CD4-positive, CD25-positive, alpha-beta regulatory T cell (primary cell): ENCODE data around the gene IGDCC3. TPM values are rescaled to one million over a fixed set of nuclear protein-coding genes. Genes with fewer than 3 reads are reported as not detected.

ENCODE experiments used
- ATAC-seq, 2 donors: fragments of 150-1000 bp; cut with Tn5 transposase; one replicate each; pipeline ENCODE4 v1.10.0; 2021; ENCODE audit warnings: low read depth in 2 of 2, moderate number of reproducible peaks in 2 of 2, moderate library complexity in 1 of 2
- DNase-seq, 3 donors: peaks; one replicate each; pipeline versions ENCODE4 v3.0.0 to v3.0.0-alpha.2; 2012 to 2022; ENCODE audit warnings: mixed read lengths in 1 of 3
- H3K27ac ChIP-seq: one replicate; pipeline ENCODE4 v1.7.0; 2013; ENCODE audit warnings: mild to moderate bottlenecking, low read length; ENCODE audit not compliant: insufficient read depth, poor library complexity, severe bottlenecking
- H3K27me3 ChIP-seq: one replicate; pipeline ENCODE4 v1.7.0; 2013; ENCODE audit warnings: low read length; ENCODE audit not compliant: control insufficient read depth, insufficient read depth
- H3K36me3 ChIP-seq: one replicate; pipeline ENCODE4 v1.7.0; 2013; ENCODE audit warnings: mild to moderate bottlenecking, low read length, moderate library complexity; ENCODE audit not compliant: control insufficient read depth, insufficient read depth
- H3K4me1 ChIP-seq: 2 replicates; pipeline ENCODE4 v1.7.0; 2013; ENCODE audit warnings: mild to moderate bottlenecking, low read length; ENCODE audit not compliant: insufficient read depth, control insufficient read depth, poor library complexity, severe bottlenecking
- H3K4me3 ChIP-seq: one replicate; pipeline ENCODE4 v1.7.0; 2013; ENCODE audit warnings: low read depth, mild to moderate bottlenecking, low read length, moderate library complexity
- H3K9me3 ChIP-seq, 2 experiments: 1 replicate in 1 of 2; 2 replicates in 1 of 2; pipeline ENCODE4 v1.7.0; 2013; ENCODE audit warnings: low read length in 2 of 2, mild to moderate bottlenecking in 1 of 2, moderate library complexity in 1 of 2; ENCODE audit not compliant: control insufficient read depth in 2 of 2
- H3K27ac Mint-ChIP-seq, 3 donors: one replicate each; pipeline ENCODE4 v1.8.0; 2020 to 2022; ENCODE audit warnings: mild to moderate bottlenecking in 3 of 3, mixed read lengths in 3 of 3, moderate library complexity in 2 of 3
- H3K27me3 Mint-ChIP-seq: one replicate; pipeline ENCODE4 v1.8.0; 2022; ENCODE audit warnings: mild to moderate bottlenecking, mixed read lengths
- H3K36me3 Mint-ChIP-seq: one replicate; pipeline ENCODE4 v1.8.0; 2020; ENCODE audit warnings: mixed read lengths
- H3K4me1 Mint-ChIP-seq, 4 donors: one replicate each; pipeline ENCODE4 v1.8.0; 2020 to 2022; ENCODE audit warnings: mixed read lengths in 4 of 4, mild to moderate bottlenecking in 1 of 4
- H3K4me3 Mint-ChIP-seq, 4 donors: one replicate each; pipeline ENCODE4 v1.8.0; 2020 to 2022; ENCODE audit warnings: mild to moderate bottlenecking in 4 of 4, mixed read lengths in 4 of 4, moderate library complexity in 3 of 4
- H3K9me3 Mint-ChIP-seq, 7 donors: one replicate each; pipeline ENCODE4 v1.8.0; 2020 to 2022; ENCODE audit warnings: mixed read lengths in 7 of 7, mild to moderate bottlenecking in 3 of 7, moderate library complexity in 2 of 7
- polyA plus RNA-seq, 4 donors: library from polyadenylated mRNA; unstranded; fragments of 300-500 nt; fragmentation: Illumina TruSeq; gene quantifications; one replicate each; pipeline ENCODE4 v1.2.3, GENCODE V29; 2021
- total RNA-seq: library from RNA; stranded (reverse); gene quantifications from one replicate; pipeline ENCODE4 v1.2.3, GENCODE V29; 2022

The IGDCC3 gene
- total and polyA plus RNA-seq, 5 donors from 2014 or later = not detected

GRCh38 chr15:65391732-65392131 is 13.9 kb upstream of the IGDCC3 start:
- Mint-ChIP-seq H3K4me1 (peaks cover 0 to 6% (median 0%) of the 10 kb centered on the region in 4 donors), H3K27me3 (peaks cover 54% of the 10 kb centered on the region), H3K9me3 (peaks cover 0 to 2% (median 0%) of the 10 kb centered on the region in 7 donors), H3K27ac (no peak overlapping the region), H3K36me3 (no peaks in the 10 kb centered on the region), H3K4me3 (no peak overlapping the region)
- Histone ChIP-seq H3K27ac (no peak overlapping the region), H3K4me3 (no peak overlapping the region), H3K36me3 (no peaks in the 10 kb centered on the region), H3K27me3 (peaks cover 10% of the 10 kb centered on the region), H3K9me3 (no peaks in the 10 kb centered on the region), H3K4me1 (no peaks in the 10 kb centered on the region)
- no peak for DNase-seq
- no peak for ATAC-seq

GRCh38 chr15:65390447-65390846 is 12.6 kb upstream of the IGDCC3 start:
- H3K9me3 ChIP-seq = no peaks in the 10 kb centered on the region
- no peak overlapping the region for H3K4me3 Mint-ChIP-seq
- peaks cover 7% of the 10 kb centered on the region for H3K27me3 ChIP-seq
- H3K4me1 Mint-ChIP-seq = peaks cover 0 to 4% (median 2%) of the 10 kb centered on the region in 4 donors
- no peaks in the 10 kb centered on the region for H3K36me3 ChIP-seq
- no peak overlapping the region for H3K27ac ChIP-seq
- H3K4me3 ChIP-seq = no peak overlapping the region
- H3K4me1 ChIP-seq = peaks cover 4% of the 10 kb centered on the region
- H3K36me3 Mint-ChIP-seq = no peaks in the 10 kb centered on the region
- H3K27me3 Mint-ChIP-seq = peaks cover 53% of the 10 kb centered on the region
- H3K27ac Mint-ChIP-seq = no peak overlapping the region
- DNase-seq (no peak), ATAC-seq (no peak)
- peaks cover 0 to 2% (median 0%) of the 10 kb centered on the region in 7 donors for H3K9me3 Mint-ChIP-seq

GRCh38 chr15:65389226-65389625 is 11.4 kb upstream of the IGDCC3 start:
- no peak overlapping the region for H3K4me3 ChIP-seq
- DNase-seq (no peak), ATAC-seq (no peak)
- Mint-ChIP-seq H3K27ac (no peak overlapping the region), H3K4me1 (peaks cover 0 to 13% (median 3%) of the 10 kb centered on the region in 4 donors), H3K9me3 (peaks cover 0 to 4% (median 0%) of the 10 kb centered on the region in 7 donors), H3K4me3 (peak overlapping the region in 1 of 4 donors; percentile 32), H3K36me3 (no peaks in the 10 kb centered on the region), H3K27me3 (peaks cover 51% of the 10 kb centered on the region)
- H3K4me1 ChIP-seq = peaks cover 13% of the 10 kb centered on the region
- no peak overlapping the region for H3K27ac ChIP-seq
- no peaks in the 10 kb centered on the region for H3K27me3 ChIP-seq
- H3K36me3 ChIP-seq = no peaks in the 10 kb centered on the region
- no peaks in the 10 kb centered on the region for H3K9me3 ChIP-seq

DNA sequence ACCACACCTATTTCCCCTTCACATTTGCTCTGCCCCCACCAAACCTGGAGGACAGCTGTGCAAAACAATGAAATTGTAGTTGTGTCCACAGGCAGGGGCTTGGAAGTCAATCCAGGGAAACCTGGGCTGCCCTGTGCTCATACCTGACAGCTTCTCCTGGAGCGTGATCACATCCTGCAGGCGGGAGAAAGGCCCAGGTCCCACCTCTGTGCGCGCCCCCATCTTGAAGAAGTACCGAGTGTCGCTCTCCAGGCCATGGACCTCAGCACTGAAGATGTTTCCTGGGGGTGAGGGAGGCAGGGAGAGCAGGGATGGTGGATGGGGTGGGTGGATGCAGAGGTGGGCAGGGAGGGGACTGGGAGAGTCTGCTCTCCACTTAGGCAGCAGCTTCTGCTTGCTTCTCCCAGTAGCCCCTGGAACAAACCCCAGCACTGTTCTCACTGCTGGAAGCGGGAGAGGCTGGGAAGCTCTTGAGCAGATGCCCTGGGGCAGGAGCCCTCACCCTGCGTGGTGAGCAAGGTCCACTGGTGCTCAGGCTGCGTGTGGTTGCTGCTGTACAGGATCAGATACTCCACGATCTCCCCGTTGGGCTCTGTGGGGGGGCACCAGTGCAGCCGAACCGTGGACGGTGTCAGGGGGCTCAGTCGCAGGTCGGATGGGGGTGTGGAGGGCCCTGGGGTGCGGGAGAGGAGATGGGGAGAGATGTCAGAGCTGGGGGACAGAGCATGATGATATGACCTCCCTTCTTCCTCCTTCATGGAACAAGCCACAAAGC is 10.7 kb upstream of the IGDCC3 start:
- H3K4me1 Mint-ChIP-seq = peaks cover 0 to 17% (median 3%) of the 10 kb centered on the region in 4 donors
- H3K36me3 ChIP-seq = no peaks in the 10 kb centered on the region
- H3K4me3 ChIP-seq = no peak overlapping the region
- H3K4me1 ChIP-seq = peaks cover 13% of the 10 kb centered on the region
- no peak for ATAC-seq
- peaks cover 0 to 4% (median 0%) of the 10 kb centered on the region in 7 donors for H3K9me3 Mint-ChIP-seq
- H3K27me3 Mint-ChIP-seq = peaks cover 47% of the 10 kb centered on the region
- DNase-seq = no peak
- no peaks in the 10 kb centered on the region for H3K36me3 Mint-ChIP-seq
- no peak overlapping the region for H3K27ac ChIP-seq
- no peaks in the 10 kb centered on the region for H3K9me3 ChIP-seq
- H3K4me3 Mint-ChIP-seq = no peak overlapping the region
- no peaks in the 10 kb centered on the region for H3K27me3 ChIP-seq
- H3K27ac Mint-ChIP-seq = no peak overlapping the region

DNA sequence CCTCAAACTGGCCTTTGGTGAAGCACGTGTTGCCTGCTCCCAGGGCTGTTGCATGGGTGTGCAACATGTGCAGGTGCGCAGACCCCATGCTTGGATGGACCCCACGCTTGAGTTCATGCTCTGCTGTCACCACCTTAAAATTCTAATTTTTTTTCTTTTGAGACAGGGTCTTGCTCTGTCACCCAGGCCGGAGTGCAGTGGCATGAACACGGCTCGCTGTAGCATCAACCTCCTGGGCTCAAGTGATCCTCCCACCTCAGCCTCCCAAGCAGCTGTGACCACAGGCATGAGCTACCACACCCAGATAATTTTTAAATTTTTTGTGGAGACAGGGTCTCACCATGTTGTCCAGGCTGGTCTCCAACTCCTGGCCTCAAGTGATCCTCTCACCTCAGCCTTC is 9.1 kb upstream of the IGDCC3 start:
- Histone ChIP-seq H3K36me3 (no peaks in the 10 kb centered on the region), H3K9me3 (no peaks in the 10 kb centered on the region), H3K27ac (no peak overlapping the region), H3K4me1 (peaks cover 13% of the 10 kb centered on the region), H3K4me3 (no peak overlapping the region), H3K27me3 (peaks cover 2% of the 10 kb centered on the region)
- Mint-ChIP-seq H3K36me3 (peaks cover 3% of the 10 kb centered on the region), H3K9me3 (peaks cover 0 to 2% (median 0%) of the 10 kb centered on the region in 7 donors), H3K4me1 (peaks cover 0 to 19% (median 3%) of the 10 kb centered on the region in 4 donors), H3K27me3 (peaks cover 54% of the 10 kb centered on the region), H3K4me3 (no peak overlapping the region), H3K27ac (peak overlapping the region in 1 of 3 donors; percentile 40)
- ATAC-seq = no peak
- no peak for DNase-seq

GRCh38 chr15:65386376-65386775 is 8.6 kb upstream of the IGDCC3 start:
- Mint-ChIP-seq H3K9me3 (peaks cover 0 to 2% (median 0%) of the 10 kb centered on the region in 7 donors), H3K4me3 (peak overlapping the region in 1 of 4 donors; percentile 91), H3K27ac (no peak overlapping the region), H3K27me3 (peaks cover 59% of the 10 kb centered on the region), H3K36me3 (peaks cover 3% of the 10 kb centered on the region), H3K4me1 (peaks cover 0 to 19% (median 4%) of the 10 kb centered on the region in 4 donors)
- no peak for ATAC-seq
- no peak overlapping the region for H3K4me3 ChIP-seq
- H3K9me3 ChIP-seq = no peaks in the 10 kb centered on the region
- no peak overlapping the region for H3K27ac ChIP-seq
- H3K36me3 ChIP-seq = no peaks in the 10 kb centered on the region
- H3K4me1 ChIP-seq = peaks cover 13% of the 10 kb centered on the region
- DNase-seq = no peak
- peaks cover 2% of the 10 kb centered on the region for H3K27me3 ChIP-seq

DNA sequence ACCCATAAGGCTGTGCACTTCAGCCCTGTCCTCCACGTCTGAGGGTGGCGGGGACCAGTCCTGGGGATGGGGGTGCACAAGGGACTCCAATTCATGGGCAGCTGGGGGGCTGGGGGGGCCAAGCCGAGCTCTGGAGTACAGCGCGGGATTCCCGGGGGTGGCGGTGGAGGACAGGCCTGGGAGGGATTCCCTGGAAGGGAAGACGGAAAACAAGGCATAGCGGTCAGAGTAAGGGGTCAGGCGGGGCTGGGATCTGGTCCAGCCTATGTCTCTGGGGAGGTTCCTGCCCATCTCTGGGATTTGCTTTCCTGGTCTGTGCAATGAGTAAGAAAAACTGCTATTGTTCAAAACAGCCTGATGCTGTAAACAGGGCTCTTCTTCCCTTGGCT is 8.1 kb upstream of the IGDCC3 start:
- Mint-ChIP-seq H3K4me1 (peaks cover 0 to 19% (median 5%) of the 10 kb centered on the region in 4 donors), H3K9me3 (peaks cover 0 to 2% (median 0%) of the 10 kb centered on the region in 7 donors), H3K4me3 (peak overlapping the region in 2 of 4 donors; percentile 90 to 91), H3K27ac (no peak overlapping the region), H3K27me3 (peaks cover 63% of the 10 kb centered on the region), H3K36me3 (peaks cover 3% of the 10 kb centered on the region)
- Histone ChIP-seq H3K4me3 (no peak overlapping the region), H3K4me1 (peaks cover 13% of the 10 kb centered on the region), H3K36me3 (no peaks in the 10 kb centered on the region), H3K9me3 (no peaks in the 10 kb centered on the region), H3K27me3 (peaks cover 2% of the 10 kb centered on the region), H3K27ac (no peak overlapping the region)
- ATAC-seq = no peak
- DNase-seq = no peak
